ENCODE measurements around the gene CTSF. TPM values are rescaled to one million over a fixed set of nuclear protein-coding genes. Genes with fewer than 3 reads are reported as not detected.

The CTSF gene
- 7.4 and 8.3 TPM in 2 replicates for total RNA-seq

DNA sequence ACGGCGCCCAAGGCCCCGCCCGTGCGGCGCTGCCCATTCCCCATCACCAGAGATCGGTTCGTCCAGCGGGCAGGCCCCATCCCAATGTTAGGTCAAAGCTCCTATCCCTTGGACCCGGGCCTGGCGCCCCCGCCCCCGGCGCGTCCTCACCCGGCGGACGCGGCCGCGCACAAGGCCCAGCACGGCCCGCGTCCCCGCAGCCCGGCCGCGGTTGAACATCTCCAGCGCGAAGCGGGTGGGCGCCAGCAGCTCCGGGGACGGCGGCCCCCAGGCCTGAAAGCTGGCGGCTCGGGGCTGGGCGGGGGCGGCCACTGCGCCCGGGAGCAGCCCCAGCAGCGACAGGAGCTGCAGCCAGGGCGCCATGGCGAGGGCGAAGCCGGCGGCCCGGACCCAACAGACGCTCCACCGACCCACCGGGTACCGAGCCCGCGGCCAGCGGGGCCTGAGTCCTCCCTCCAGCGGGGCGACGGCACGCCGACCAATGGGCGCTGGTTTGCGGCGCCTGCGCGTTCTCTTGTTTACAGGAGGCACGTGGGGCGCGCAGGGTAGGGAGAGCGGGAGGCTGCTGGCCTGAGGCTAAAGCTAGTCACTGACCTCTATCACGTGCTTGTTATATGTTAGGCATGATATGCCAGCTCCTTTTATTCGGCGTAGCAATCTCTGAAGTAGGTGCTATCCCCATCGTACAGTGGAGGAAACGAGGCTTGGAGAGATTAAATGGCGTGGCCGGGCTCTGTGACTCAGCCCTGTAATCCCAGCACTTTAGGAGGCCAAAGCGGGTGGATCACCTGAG lies at the start of gene CTSF:
CTSF (minus strand) TSS at position 483 of the 793 bp plus-strand sequence; CDS start at position 363, 120 bp downstream.

DNA sequence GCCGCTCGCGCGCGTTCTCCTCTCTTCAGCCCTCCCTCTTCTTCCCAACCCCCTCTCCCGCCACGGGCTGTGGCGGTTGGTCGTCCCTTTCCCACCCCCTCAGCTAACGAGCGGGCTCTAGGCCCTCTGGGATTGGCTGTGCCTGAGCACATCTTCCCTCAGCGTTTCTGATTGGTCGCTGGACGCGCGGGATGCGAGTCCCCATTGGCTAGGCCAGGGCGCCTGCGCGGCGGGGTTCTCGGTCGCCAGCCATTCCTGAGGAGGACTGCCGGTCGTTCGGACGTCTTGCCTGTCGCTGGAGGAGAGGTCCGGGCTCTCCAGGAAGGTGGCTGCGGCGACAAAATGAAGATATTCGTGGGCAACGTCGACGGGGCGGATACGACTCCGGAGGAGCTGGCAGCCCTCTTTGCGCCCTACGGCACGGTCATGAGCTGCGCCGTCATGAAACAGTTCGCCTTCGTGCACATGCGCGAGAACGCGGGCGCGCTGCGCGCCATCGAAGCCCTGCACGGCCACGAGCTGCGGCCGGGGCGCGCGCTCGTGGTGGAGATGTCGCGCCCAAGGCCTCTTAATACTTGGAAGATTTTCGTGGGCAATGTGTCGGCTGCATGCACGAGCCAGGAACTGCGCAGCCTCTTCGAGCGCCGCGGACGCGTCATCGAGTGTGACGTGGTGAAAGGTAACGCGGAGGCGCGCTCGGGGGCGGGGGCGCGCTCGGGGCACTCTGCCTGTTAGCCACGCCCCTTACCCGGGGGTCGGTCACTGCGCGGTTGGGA lies 48.2 kb upstream of the CTSF start, which contains the start of gene RBM14:
RBM14 (plus strand) TSS at position 252 of the 776 bp plus-strand sequence; CDS start at position 343, 91 bp downstream.

DNA sequence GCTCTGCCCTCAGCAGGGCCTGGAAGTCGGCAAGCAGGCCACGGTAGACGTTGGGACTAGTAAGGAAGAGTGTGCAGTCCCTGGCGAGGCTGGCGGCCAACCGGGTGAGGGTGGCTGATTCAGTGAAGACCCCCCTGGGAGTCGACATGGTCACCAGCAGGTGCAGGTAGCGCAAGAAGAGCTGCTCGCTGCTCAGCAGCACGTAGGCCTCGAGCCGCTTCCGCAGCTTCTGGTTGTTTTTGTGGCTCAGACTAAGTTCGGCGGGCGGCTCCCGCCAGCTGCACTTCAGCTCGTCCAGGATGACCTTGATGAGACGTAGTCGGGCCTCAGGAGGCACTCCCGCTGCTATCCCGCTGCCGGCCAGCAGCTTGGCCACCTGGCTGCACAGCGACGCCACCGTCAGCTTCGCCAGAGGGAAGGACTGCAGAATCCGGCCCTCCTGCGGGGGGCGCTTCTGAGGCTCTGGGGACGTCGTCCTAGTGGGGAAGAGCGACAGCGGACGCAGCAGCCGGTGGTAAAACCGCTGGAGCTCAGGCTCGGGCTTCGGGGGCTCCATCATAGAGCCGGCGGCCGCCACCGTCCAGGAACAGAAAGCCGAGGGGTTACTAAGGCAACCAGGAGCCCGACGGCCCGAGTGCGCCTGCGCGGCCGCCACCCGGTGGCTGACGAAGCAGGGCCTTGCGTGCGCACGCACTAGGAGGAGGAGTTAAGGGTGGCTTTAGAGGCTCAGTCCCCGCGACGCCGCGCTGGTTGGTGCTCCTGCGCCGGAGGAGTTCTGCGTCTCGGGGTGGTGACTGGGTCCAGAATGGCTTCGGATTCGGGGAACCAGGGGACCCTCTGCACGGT lies 24.3 kb upstream of the CTSF start, which contains the start of the genes CCDC87 and CCS:
CCDC87 (minus strand) TSS at position 607 of the 846 bp plus-strand sequence; CDS start at position 559, 48 bp downstream.
CCS (plus strand) TSS at position 729 of the 846 bp plus-strand sequence; CDS start at position 806, 77 bp downstream.

DNA sequence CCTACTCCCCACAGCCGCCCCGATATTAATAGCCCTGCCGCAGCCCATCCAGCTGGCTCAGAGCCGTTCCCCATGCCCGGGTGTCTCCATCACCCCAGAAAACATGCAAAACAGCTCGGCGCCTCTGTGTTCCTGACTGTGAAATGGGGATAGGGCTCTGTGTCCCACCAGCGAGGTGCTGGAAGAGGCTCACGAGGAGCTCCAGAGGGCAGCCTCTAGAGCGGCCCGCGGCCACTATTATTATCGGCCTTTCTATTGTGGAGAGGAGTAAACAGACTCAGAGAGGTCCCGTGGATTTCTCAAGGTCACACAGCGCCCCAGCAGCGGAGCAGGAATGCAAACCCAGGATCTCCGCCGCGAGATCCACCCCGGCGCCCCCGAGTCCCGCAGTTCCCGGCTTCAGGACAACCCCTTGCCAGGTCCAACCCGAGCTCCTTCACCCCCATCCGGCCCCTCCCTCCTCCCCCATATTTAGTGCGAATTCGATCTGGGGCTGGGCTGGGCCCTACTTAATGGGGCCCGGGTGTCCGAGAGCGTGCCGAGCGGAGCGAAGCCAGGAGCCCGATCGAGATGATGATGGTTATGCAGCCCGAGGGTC lies 21.9 kb downstream of the CTSF start, which contains the start of gene ACTN3:
ACTN3 (plus strand) TSS at position 536 of the 598 bp plus-strand sequence; CDS start at position 571, 35 bp downstream.

DNA sequence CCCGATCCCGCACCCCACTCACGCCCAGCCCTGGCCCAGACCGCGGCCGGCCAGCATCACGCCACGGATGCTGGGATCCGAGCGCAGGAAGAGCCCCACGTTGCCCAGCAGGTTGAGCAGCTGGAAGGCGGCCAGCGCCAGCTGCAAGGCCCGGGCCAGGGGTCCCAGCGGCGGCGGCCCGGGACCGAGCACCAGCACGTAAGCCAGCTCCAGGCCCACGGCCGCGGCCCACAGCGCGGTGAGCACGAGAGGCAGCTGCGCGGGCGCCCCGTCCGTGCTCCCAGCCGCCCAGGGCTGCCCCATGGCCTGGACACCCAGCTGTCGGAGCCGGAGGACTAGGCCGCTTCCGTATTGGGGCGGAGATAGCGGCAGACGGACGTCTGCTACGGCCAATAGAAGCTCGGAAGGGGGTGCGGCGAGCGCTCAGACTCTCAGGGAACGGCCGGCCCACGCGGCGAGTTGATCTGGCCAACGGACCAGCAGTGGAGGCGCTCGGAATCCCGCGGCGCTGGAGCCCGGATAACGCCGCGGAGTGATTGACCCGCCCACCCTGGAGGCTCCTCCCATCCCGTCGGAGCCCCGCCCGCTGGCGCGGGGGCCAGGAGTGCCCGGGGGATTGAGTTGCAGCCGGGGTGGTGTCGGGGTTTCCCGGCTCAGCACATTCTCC lies 22.6 kb downstream of the CTSF start, which contains the start of gene ZDHHC24:
ZDHHC24 (minus strand) TSS at position 348 of the 667 bp plus-strand sequence; CDS start at position 303, 45 bp downstream.

Other genes with a start within 250 kb of the CTSF start
- 11.2 and 17.5 TPM in 2 replicates for gene RIN1, start 232.2 kb downstream of the CTSF start, total RNA-seq
- gene BRMS1, start 223.5 kb downstream of the CTSF start, total RNA-seq, result 88.5 and 93.7 TPM in 2 replicates
- 23.2 and 23.9 TPM in 2 replicates for gene B4GAT1, start 221.0 kb downstream of the CTSF start, total RNA-seq
- 0.13 and 0.30 TPM in 2 replicates for gene SLC29A2, start 196.8 kb downstream of the CTSF start, total RNA-seq
- not detected in 2 replicates for gene NPAS4, start 147.6 kb downstream of the CTSF start, total RNA-seq
- gene MRPL11, start 129.8 kb downstream of the CTSF start, total RNA-seq, result 88.5 and 94.8 TPM in 2 replicates
- gene PELI3, start 101.7 kb downstream of the CTSF start, total RNA-seq, result 3.9 and 6.1 TPM in 2 replicates
- 78.1 and 88.9 TPM in 2 replicates for gene DPP3, start 88.2 kb downstream of the CTSF start, total RNA-seq
- 15.7 and 17.3 TPM in 2 replicates for gene BBS1, start 58.0 kb downstream of the CTSF start, total RNA-seq
- gene ZDHHC24, start 22.6 kb downstream of the CTSF start, total RNA-seq, result 21.1 and 25.0 TPM in 2 replicates
- gene ACTN3, start 21.7 kb downstream of the CTSF start, total RNA-seq, result not detected in 2 replicates
- gene CCDC87, start 24.5 kb upstream of the CTSF start, total RNA-seq, result 0.05 TPM in 1 of 2 replicates, not detected in the other
- 14.0 and 23.7 TPM in 2 replicates for gene CCS, start 24.6 kb upstream of the CTSF start, total RNA-seq
- gene RBM14, start 48.0 kb upstream of the CTSF start, total RNA-seq, result 48.3 and 55.6 TPM in 2 replicates
- 101 and 107 TPM in 2 replicates for gene RBM4, start 70.1 kb upstream of the CTSF start, total RNA-seq
- 10.9 and 15.3 TPM in 2 replicates for gene RBM4B, start 109.3 kb upstream of the CTSF start, total RNA-seq
- gene SPTBN2, start 160.6 kb upstream of the CTSF start, total RNA-seq, result 6.3 and 21.5 TPM in 2 replicates